Measurements from ENCODE around the gene CETN2.

The CETN2 gene

DNA sequence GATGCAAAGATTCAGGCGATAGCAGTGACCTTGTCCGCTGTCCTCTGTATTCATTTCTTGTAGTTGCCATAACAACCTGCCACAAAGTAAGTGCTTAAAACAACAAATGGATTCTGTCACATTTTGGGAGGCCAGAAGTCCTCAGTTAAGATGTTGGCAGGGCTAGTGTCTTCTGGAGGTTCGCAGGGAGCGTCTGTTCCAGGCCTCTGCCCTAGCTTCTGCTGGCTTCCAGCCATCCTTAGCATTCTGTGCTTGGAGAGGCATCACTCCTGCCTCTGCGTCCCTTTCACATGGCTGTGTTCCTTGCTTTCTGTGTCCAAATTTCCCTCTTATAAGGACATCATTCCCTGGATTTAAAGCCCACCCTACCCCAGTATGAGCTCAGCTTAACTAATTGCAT, 35.8 kb upstream of the CETN2 start:
- no peak overlapping the region for H3K27ac ChIP-seq (ENCODE audit: low read length)
- no peaks in the 10 kb centered on the region for H4K20me1 ChIP-seq (ENCODE audit: insufficient read depth, low read length)
- peaks cover 58% of the 10 kb centered on the region for H3K36me3 ChIP-seq (ENCODE audit: insufficient read depth, low read length)
- no peaks in the 10 kb centered on the region for H3K27me3 ChIP-seq (ENCODE audit: insufficient read depth, low read length, poor library complexity)
- TF ChIP-seq, protein P1, sequence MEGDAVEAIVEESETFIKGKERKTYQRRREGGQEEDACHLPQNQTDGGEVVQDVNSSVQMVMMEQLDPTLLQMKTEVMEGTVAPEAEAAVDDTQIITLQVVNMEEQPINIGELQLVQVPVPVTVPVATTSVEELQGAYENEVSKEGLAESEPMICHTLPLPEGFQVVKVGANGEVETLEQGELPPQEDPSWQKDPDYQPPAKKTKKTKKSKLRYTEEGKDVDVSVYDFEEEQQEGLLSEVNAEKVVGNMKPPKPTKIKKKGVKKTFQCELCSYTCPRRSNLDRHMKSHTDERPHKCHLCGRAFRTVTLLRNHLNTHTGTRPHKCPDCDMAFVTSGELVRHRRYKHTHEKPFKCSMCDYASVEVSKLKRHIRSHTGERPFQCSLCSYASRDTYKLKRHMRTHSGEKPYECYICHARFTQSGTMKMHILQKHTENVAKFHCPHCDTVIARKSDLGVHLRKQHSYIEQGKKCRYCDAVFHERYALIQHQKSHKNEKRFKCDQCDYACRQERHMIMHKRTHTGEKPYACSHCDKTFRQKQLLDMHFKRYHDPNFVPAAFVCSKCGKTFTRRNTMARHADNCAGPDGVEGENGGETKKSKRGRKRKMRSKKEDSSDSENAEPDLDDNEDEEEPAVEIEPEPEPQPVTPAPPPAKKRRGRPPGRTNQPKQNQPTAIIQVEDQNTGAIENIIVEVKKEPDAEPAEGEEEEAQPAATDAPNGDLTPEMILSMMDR (IDR thresholded peaks at IDR 0.05; ENCODE audit: borderline replicate concordance, extremely low read depth, low read length, poor library complexity, severe bottlenecking) = no peak
- no peak for TF ChIP-seq EZH2 (IDR thresholded peaks at IDR 0.05; ENCODE audit: borderline replicate concordance, low read depth, low read length, severe bottlenecking)
- H3K4me1 ChIP-seq (ENCODE audit: insufficient read depth, low read length) = no peaks in the 10 kb centered on the region
- ATAC-seq (ENCODE audit: insufficient read depth, low read depth) (no peak), DNase-seq (no peak)
- H3K9me3 ChIP-seq (ENCODE audit: insufficient read depth, low read length, severe bottlenecking) = no peaks in the 10 kb centered on the region
- H3K9ac ChIP-seq (ENCODE audit: low read depth, low read length) = no peak overlapping the region
- no peak overlapping the region for H3K4me2 ChIP-seq (ENCODE audit: insufficient read depth, low read length)
- no peak overlapping the region for H2AFZ ChIP-seq (ENCODE audit: low read depth, low read length)
- H3K79me2 ChIP-seq (ENCODE audit: insufficient read depth, low read length) = no peaks in the 10 kb centered on the region
- H3K4me3 ChIP-seq (ENCODE audit: low read depth in 1 of 2, low read length in 2 of 2) = no peak overlapping the region

DNA sequence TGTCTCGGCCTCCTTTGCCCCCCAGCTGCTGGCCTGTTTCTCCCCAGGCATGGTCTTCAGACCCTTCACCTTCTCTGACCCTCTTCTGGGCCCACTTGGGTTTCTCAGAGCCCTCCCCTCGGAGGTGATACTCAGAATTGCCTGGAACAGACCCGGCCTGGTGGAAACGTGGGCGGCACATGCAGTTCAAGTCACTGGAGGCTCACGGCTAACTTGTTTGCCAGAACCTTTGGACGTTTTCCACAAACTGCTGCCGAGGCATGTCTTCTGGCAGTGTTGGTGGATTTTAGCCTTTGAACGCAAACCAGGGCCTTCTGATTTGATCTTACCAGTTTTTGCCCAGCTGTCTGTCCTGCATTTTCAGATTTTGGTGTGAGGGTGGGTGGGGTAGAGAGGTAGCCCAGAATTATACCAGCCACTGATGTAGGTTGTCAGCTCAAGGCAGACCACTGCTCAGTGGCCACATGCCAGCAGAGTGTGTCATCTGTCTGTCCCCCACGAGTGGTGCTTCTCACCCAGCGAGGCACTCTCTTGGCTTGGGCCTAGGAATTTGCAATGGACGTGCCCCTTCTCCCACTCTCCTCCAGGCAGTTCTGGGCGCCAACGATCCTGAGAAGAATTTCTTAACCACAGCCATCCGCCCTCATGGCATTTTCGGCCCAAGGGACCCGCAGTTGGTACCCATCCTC, 34.8 kb upstream of the CETN2 start:
- no peak overlapping the region for H3K4me3 ChIP-seq (ENCODE audit: low read depth in 1 of 2, low read length in 2 of 2)
- no peaks in the 10 kb centered on the region for H3K9me3 ChIP-seq (ENCODE audit: insufficient read depth, low read length, severe bottlenecking)
- H3K9ac ChIP-seq (ENCODE audit: low read depth, low read length) = no peak overlapping the region
- no peak overlapping the region for H2AFZ ChIP-seq (ENCODE audit: low read depth, low read length)
- TF ChIP-seq EZH2 (IDR thresholded peaks at IDR 0.05; ENCODE audit: borderline replicate concordance, low read depth, low read length, severe bottlenecking) = no peak
- TF ChIP-seq, protein P1 (IDR thresholded peaks at IDR 0.05; ENCODE audit: borderline replicate concordance, extremely low read depth, low read length, poor library complexity, severe bottlenecking) = no peak
- no peak overlapping the region for H3K4me2 ChIP-seq (ENCODE audit: insufficient read depth, low read length)
- no peak for DNase-seq
- H3K27ac ChIP-seq (ENCODE audit: low read length) = no peak overlapping the region
- H3K79me2 ChIP-seq (ENCODE audit: insufficient read depth, low read length) = no peaks in the 10 kb centered on the region
- H3K36me3 ChIP-seq (ENCODE audit: insufficient read depth, low read length) = peaks cover 63% of the 10 kb centered on the region
- no peaks in the 10 kb centered on the region for H3K27me3 ChIP-seq (ENCODE audit: insufficient read depth, low read length, poor library complexity)
- ATAC-seq (ENCODE audit: insufficient read depth, low read depth) = no peak
- no peaks in the 10 kb centered on the region for H4K20me1 ChIP-seq (ENCODE audit: insufficient read depth, low read length)
- no peaks in the 10 kb centered on the region for H3K4me1 ChIP-seq (ENCODE audit: insufficient read depth, low read length)

DNA sequence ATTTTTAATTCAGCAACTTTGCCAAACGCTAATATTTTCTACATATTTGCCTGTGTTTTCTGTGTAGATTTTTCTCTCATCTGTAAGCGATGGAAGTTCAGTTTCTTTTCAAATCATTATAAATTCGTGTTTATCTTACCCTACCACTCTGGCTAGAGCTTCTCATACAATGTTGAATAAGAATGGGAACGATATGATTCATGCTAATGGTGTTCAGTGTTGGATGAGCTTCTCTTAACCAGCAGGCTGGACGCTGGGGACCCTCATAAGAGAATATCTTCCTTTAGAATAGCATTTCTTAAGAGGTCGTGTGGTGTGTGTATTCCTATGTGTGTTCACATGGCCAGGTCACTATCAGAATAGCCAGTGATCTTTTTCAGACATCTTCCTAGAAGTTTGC, 31.3 kb upstream of the CETN2 start:
- no peaks in the 10 kb centered on the region for H3K9me3 ChIP-seq (ENCODE audit: insufficient read depth, low read length, severe bottlenecking)
- no peak overlapping the region for H3K9ac ChIP-seq (ENCODE audit: low read depth, low read length)
- no peak for DNase-seq
- no peak for ATAC-seq (ENCODE audit: insufficient read depth, low read depth)
- TF ChIP-seq, protein P1 (IDR thresholded peaks at IDR 0.05; ENCODE audit: borderline replicate concordance, extremely low read depth, low read length, poor library complexity, severe bottlenecking) = no peak
- no peak for TF ChIP-seq EZH2 (IDR thresholded peaks at IDR 0.05; ENCODE audit: borderline replicate concordance, low read depth, low read length, severe bottlenecking)
- H3K36me3 ChIP-seq (ENCODE audit: insufficient read depth, low read length) = peaks cover 58% of the 10 kb centered on the region
- no peaks in the 10 kb centered on the region for H3K27me3 ChIP-seq (ENCODE audit: insufficient read depth, low read length, poor library complexity)
- no peaks in the 10 kb centered on the region for H3K79me2 ChIP-seq (ENCODE audit: insufficient read depth, low read length)
- no peak overlapping the region for H2AFZ ChIP-seq (ENCODE audit: low read depth, low read length)
- no peak overlapping the region for H3K4me3 ChIP-seq (ENCODE audit: low read depth in 1 of 2, low read length in 2 of 2)
- H4K20me1 ChIP-seq (ENCODE audit: insufficient read depth, low read length) = no peaks in the 10 kb centered on the region
- no peak overlapping the region for H3K27ac ChIP-seq (ENCODE audit: low read length)
- no peak overlapping the region for H3K4me2 ChIP-seq (ENCODE audit: insufficient read depth, low read length)
- H3K4me1 ChIP-seq (ENCODE audit: insufficient read depth, low read length) = no peaks in the 10 kb centered on the region
